HCT116 (cell line): ENCODE measurements around the gene TLR5. TPM values are rescaled to one million over a fixed set of nuclear protein-coding genes. Genes with fewer than 3 reads are reported as not detected.
A peak's percentile ranks its signal among the peaks of the same experiment; 100 is the strongest.

Experiments
- ATAC-seq: fragments of 200-7000 bp; cut with Tn5 transposase; 2 replicates; pipeline ENCODE4 v1.9.1; 2020; ENCODE audit warnings: mild to moderate bottlenecking, moderate library complexity
- BruUV-seq: library from RNA; stranded (reverse); fragments of 400-500 nt; replicated peaks from 2 replicates; lab custom pipeline; 2021; lab: Mats Ljungman, UMichigan
- CTCF ChIA-PET: fragments of 300-600 bp; sonication (Branson Sonifier 250); formaldehyde crosslinking; loops from one replicate; lab custom pipeline; 2021; ENCODE audit warnings: antibody characterized with exemption; lab: Charles Lee
- POLR2A ChIA-PET: fragments of 300-600, 350-600 bp; sonication (Branson Sonifier 250); formaldehyde crosslinking; loops from one replicate; lab custom pipeline; 2021; ENCODE audit warnings: antibody characterized with exemption; lab: Charles Lee
- RAD21 ChIA-PET, 2 experiments: fragments of 300-600 bp; sonication (Branson Sonifier 250); formaldehyde crosslinking; loops; one replicate each; lab custom pipeline; 2023; ENCODE audit warnings: low total read pairs in 2 of 2; ENCODE audit not compliant: uncharacterized antibody in 2 of 2, unreplicated experiment in 2 of 2, low non-redundant PET in 1 of 2; lab: Charles Lee
- DNase-seq: peaks from one replicate; pipeline ENCODE4 v3.0.0-alpha.2; 2010; ENCODE audit warnings: low read depth, low spot score
- H2AFZ ChIP-seq: fragments of 200-600 bp; shearing (Covaris generic), sonication (generic); 2 replicates; pipeline ENCODE4 v1.6.1; 2017; ENCODE audit warnings: low read depth, mixed run types, mixed read lengths, antibody characterized with exemption, low read length; ENCODE audit not compliant: poor library complexity, severe bottlenecking
- H3K27ac ChIP-seq: 2 replicates; pipeline ENCODE4 v1.5.1; 2012; ENCODE audit warnings: low read depth, low read length
- H3K27me3 ChIP-seq: fragments of 200-600 bp; sonication (generic); 2 replicates; pipeline ENCODE4 v1.6.1; 2016; ENCODE audit warnings: mixed run types, low read length, mixed read lengths; ENCODE audit not compliant: insufficient read depth
- H3K36me3 ChIP-seq, 2 experiments: fragments of 200-500 bp in 1 of 2; fragments of 200-600 bp in 1 of 2; sonication (Bioruptor generic) in 1 of 2; sonication (generic) in 1 of 2; 2 replicates each; pipeline versions ENCODE4 v1.5.1 to v1.6.1; 2014 to 2016; ENCODE audit warnings: low read length in 2 of 2, inconsistent platforms in 1 of 2, mixed read lengths in 1 of 2, mixed run types in 1 of 2; ENCODE audit not compliant: insufficient read depth in 2 of 2, control insufficient read depth in 1 of 2
- H3K4me1 ChIP-seq, 2 experiments: fragments of 200-600 bp in 1 of 2; sonication (generic) in 1 of 2; 2 replicates each; pipeline versions ENCODE4 v1.5.1 to v1.6.1; 2012 to 2017; ENCODE audit warnings: low read length in 2 of 2, inconsistent platforms in 1 of 2, mild to moderate bottlenecking in 1 of 2, mixed read lengths in 1 of 2, mixed run types in 1 of 2, moderate library complexity in 1 of 2; ENCODE audit not compliant: insufficient read depth in 2 of 2, control insufficient read depth in 1 of 2
- H3K4me2 ChIP-seq: fragments of 200-600 bp; sonication (generic); 2 replicates; pipeline ENCODE4 v1.6.1; 2017; ENCODE audit warnings: mixed run types, low read length, mixed read lengths
- H3K4me3 ChIP-seq, 2 experiments: fragments of 200-600 bp in 1 of 2; sonication (generic) in 1 of 2; replicated peaks in 1 of 2; 2 replicates each; pipeline ENCODE4 v1.5.1; 2011 to 2016; ENCODE audit warnings: low read length in 2 of 2, control low read depth in 1 of 2, low read depth in 1 of 2, mild to moderate bottlenecking in 1 of 2, mixed read lengths in 1 of 2, mixed run types in 1 of 2
- H3K79me2 ChIP-seq: fragments of 200-600 bp; sonication (generic); 2 replicates; pipeline ENCODE4 v1.6.1; 2017; ENCODE audit warnings: mild to moderate bottlenecking, mixed run types, low read length, moderate library complexity, mixed read lengths; ENCODE audit not compliant: insufficient read depth
- H3K9ac ChIP-seq: fragments of 200-600 bp; sonication (generic); 2 replicates; pipeline ENCODE4 v1.6.1; 2016; ENCODE audit warnings: low read length, mixed read lengths
- H3K9me2 ChIP-seq: fragments of 200-600 bp; sonication (generic), shearing (Covaris generic); 2 replicates; pipeline ENCODE4 v1.6.1; 2017; ENCODE audit warnings: mixed run types, mild to moderate bottlenecking, moderate library complexity; ENCODE audit not compliant: insufficient read depth
- H3K9me3 ChIP-seq, 2 experiments: fragments of 200-500 bp in 1 of 2; fragments of 200-600 bp in 1 of 2; sonication (Bioruptor generic) in 1 of 2; sonication (generic) in 1 of 2; 2 replicates each; pipeline ENCODE4 v1.6.1; 2014 to 2017; ENCODE audit warnings: low read length in 2 of 2, mixed read lengths in 2 of 2, inconsistent platforms in 1 of 2, low read depth in 1 of 2, mild to moderate bottlenecking in 1 of 2, mixed run types in 1 of 2, moderate library complexity in 1 of 2; ENCODE audit not compliant: control insufficient read depth in 1 of 2, insufficient read depth in 1 of 2
- H4K20me1 ChIP-seq: fragments of 200-600 bp; sonication (generic), shearing (Covaris generic); 2 replicates; pipeline ENCODE4 v1.6.1; 2017; ENCODE audit warnings: mixed run types, mild to moderate bottlenecking, moderate library complexity; ENCODE audit not compliant: insufficient read depth
- ATF3 ChIP-seq: IDR thresholded peaks from 2 replicates; pipeline ENCODE4 v1.6.1; 2012
- CBX3 ChIP-seq: IDR thresholded peaks from 2 replicates; pipeline ENCODE4 v1.6.1; 2012; ENCODE audit warnings: low read depth
- CEBPB ChIP-seq: IDR thresholded peaks from 2 replicates; pipeline ENCODE4 v1.6.1; 2012; ENCODE audit warnings: low read depth
- EGR1 ChIP-seq: IDR thresholded peaks from 2 replicates; pipeline ENCODE4 v1.6.1; 2012; ENCODE audit warnings: low read depth
- EZH2 ChIP-seq: fragments of 200-600 bp; sonication (generic); IDR thresholded peaks from 2 replicates; pipeline ENCODE4 v1.6.1; 2017; ENCODE audit warnings: antibody characterized with exemption, mixed run types
- EZH2phosphoT487 ChIP-seq: fragments of 200-600 bp; IDR thresholded peaks from 2 replicates; pipeline ENCODE4 v1.6.1; 2018; ENCODE audit warnings: antibody characterized with exemption, borderline replicate concordance
- FOSL1 ChIP-seq: IDR thresholded peaks from 2 replicates; pipeline ENCODE4 v1.6.1; 2012; ENCODE audit warnings: low read depth
- JUND ChIP-seq: IDR thresholded peaks from 2 replicates; pipeline ENCODE4 v1.6.1; 2012
- MAX ChIP-seq: IDR thresholded peaks from 2 replicates; pipeline ENCODE4 v1.6.1; 2012
- POLR2A ChIP-seq: IDR thresholded peaks from 2 replicates; pipeline ENCODE4 v1.7.0; 2011; ENCODE audit warnings: borderline replicate concordance; ENCODE audit not compliant: insufficient read depth, insufficient read length; ENCODE audit errors: extremely low read depth
- POLR2AphosphoS5 ChIP-seq: IDR thresholded peaks from 2 replicates; pipeline ENCODE4 v1.6.1; 2011; ENCODE audit warnings: mild to moderate bottlenecking, low read depth, low read length, moderate library complexity
- SIN3A ChIP-seq: IDR thresholded peaks from 2 replicates; pipeline ENCODE4 v1.6.1; 2012; ENCODE audit warnings: low read depth
- SRF ChIP-seq: IDR thresholded peaks from 2 replicates; pipeline ENCODE4 v1.6.1; 2012; ENCODE audit warnings: low read depth
- TCF7L2 ChIP-seq: IDR thresholded peaks from 2 replicates; pipeline ENCODE4 v1.7.0; 2011; ENCODE audit warnings: borderline replicate concordance, inconsistent platforms; ENCODE audit not compliant: insufficient read depth, insufficient read length; ENCODE audit errors: extremely low read depth
- ZBTB33 ChIP-seq: IDR thresholded peaks from 2 replicates; pipeline ENCODE4 v1.6.1; 2011; ENCODE audit warnings: mild to moderate bottlenecking, low read length, moderate library complexity; ENCODE audit not compliant: insufficient replicate concordance; ENCODE audit errors: extremely low read depth
- ZFX ChIP-seq: fragments of 450-650 bp; IDR thresholded peaks from 2 replicates; pipeline ENCODE4 v1.6.1; 2017
- intact Hi-C: fragments of 100-400 bp; cut with micrococcal nuclease; formaldehyde crosslinking; loops from 2 replicates; pipeline ENCODE4 v1.10.0; 2022
- total RNA-seq: library from RNA; stranded (reverse); gene quantifications from one replicate; pipeline ENCODE4 v1.2.1, GENCODE V29; 2021; ENCODE audit not compliant: unreplicated experiment

TLR5 gene
- total RNA-seq, 1 experiment from 2014 or later, result 1.2 TPM

- ATAC-seq (no peak), DNase-seq (no peak)
- CTCF ChIA-PET, result interaction anchor here (1.3 to 3.8 kb wide), 2 partner anchors 8 to 9 kb away, joined by 3 to 98 read pairs; no protein-coding TSS in a partner anchor
- H3K4me3 ChIP-seq, result no peak overlapping the region
- H3K9me2 ChIP-seq, result no peaks in the 10 kb centered on the region
- H4K20me1 ChIP-seq, result no peaks in the 10 kb centered on the region
- H3K79me2 ChIP-seq, result no peaks in the 10 kb centered on the region
- RAD21 ChIA-PET, result no interaction called here
- no peak for TF ChIP-seq POLR2A
- TF ChIP-seq FOSL1, result no peak
- no peak for TF ChIP-seq MAX
- TF ChIP-seq, all 23 proteins: peak for 0
- Histone ChIP-seq H3K4me1 (peaks cover 0 to 17% of the 10 kb centered on the region in 2 experiments; a peak in 1 of 4 replicates), H3K9me3 (no peaks in the 10 kb centered on the region), H3K27me3 (no peaks in the 10 kb centered on the region), H3K36me3 (no peaks in the 10 kb centered on the region), H3K4me2 (no peak overlapping the region), H2AFZ (no peak overlapping the region), H3K9ac (no peak overlapping the region), H3K27ac (no peak overlapping the region)
- POLR2A ChIA-PET, result no interaction called here
- intact Hi-C loops, result no loop called here
- no TSS peak for BruUV-seq
Measured at GRCh38 chr1:223125766-223126165, 17.3 kb downstream of the TLR5 start.

- peak overlapping the region; percentile 5; the same call in 1 of the 2 replicates for H3K9ac ChIP-seq
- peak overlapping the region; percentile 99 for H2AFZ ChIP-seq
- ATAC-seq, result peak; percentile 16; the same call in 1 of the 2 replicates
- intact Hi-C loops, result loop anchor here (1.0 to 2.0 kb wide), 3 partner anchors 42 to 658 kb away; no protein-coding TSS in a partner anchor
- no peak for DNase-seq
- ChIA-PET RAD21 (no interaction called here), CTCF (interaction anchor here (1.0 to 3.8 kb wide), 13 partner anchors 9 to 658 kb away, joined by 3 to 98 read pairs (median 9); partner anchors contain the start of gene TLR5), POLR2A (interaction anchor here (0.7 to 1.7 kb wide), 3 partner anchors 11 to 387 kb away, joined by 3 to 7 read pairs (median 3); no protein-coding TSS in a partner anchor)
- no peaks in the 10 kb centered on the region for H3K36me3 ChIP-seq
- no peaks in the 10 kb centered on the region for H3K27me3 ChIP-seq
- H3K9me3 ChIP-seq, result no peaks in the 10 kb centered on the region
- no peak for TF ChIP-seq ATF3
- no peak for TF ChIP-seq POLR2A
- TF ChIP-seq JUND, result no peak
- TF ChIP-seq TCF7L2, result no peak
- no peak for TF ChIP-seq ZBTB33
- no peak for TF ChIP-seq CBX3
- TF ChIP-seq EZH2phosphoT487, result no peak
- no peak for TF ChIP-seq SIN3A
- TF ChIP-seq POLR2AphosphoS5, result no peak
- no peak for TF ChIP-seq ZFX
- no peak for TF ChIP-seq EZH2
- no peak for TF ChIP-seq EGR1
- TF ChIP-seq CEBPB, result no peak
- TF ChIP-seq MAX, result no peak
- TF ChIP-seq SRF, result no peak
- H3K4me1 ChIP-seq, result peaks cover 4 to 20% of the 10 kb centered on the region in 2 experiments; a peak in 3 of 4 replicates
- peak overlapping the region; percentile 42 to 48 for H3K4me3 ChIP-seq
- no TSS peak for BruUV-seq
- H3K27ac ChIP-seq, result no peak overlapping the region
- H3K9me2 ChIP-seq, result no peaks in the 10 kb centered on the region
- no peaks in the 10 kb centered on the region for H4K20me1 ChIP-seq
- peak overlapping the region; percentile 71 for H3K4me2 ChIP-seq
- H3K79me2 ChIP-seq, result no peaks in the 10 kb centered on the region
Measured at GRCh38 chr1:223123011-223123610, 19.9 kb downstream of the TLR5 start.
